CD4-positive, alpha-beta T cell treated with Interleukin-6 for 4 hours (primary cell): ENCODE measurements around the gene CFLAR.
A peak's percentile ranks its signal among the peaks of the same experiment; 100 is the strongest.

Source experiments
- DNase-seq: peaks from one replicate; pipeline ENCODE4 v3.0.0-alpha.2; 2020; ENCODE audit warnings: mixed read lengths

Gene CFLAR

GRCh38 chr2:201116115-201116958 lies at the start of gene CFLAR:
Gene CFLAR (plus strand): TSS chr2:201116164. CDS start chr2:201129866, 13,702 bp downstream.
- peak; percentile 83 for DNase-seq

DNA sequence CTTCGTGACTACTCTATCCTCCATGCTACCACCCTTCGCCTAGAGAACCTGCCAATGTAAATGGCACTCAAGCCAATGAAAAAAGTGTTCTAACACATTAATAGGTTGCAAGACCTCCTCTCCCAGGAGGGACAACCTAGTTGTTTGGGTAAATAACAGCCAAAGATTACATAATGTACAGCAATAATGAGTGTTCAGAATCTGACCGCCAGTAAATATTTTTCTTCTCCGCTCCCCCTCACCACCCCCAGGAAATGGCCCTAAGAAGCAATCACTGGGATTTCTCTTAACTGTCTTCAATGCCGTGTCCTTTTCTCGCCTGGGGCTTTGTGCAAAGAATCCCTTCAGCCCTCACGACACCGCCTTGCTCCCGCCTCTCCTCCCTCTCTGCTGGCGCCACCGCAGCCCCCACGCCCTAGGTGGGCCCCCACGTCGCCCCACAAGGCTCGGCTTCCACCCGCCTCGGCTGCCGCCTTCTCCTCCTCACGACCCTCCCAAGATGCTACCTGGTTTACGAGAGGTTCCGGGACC lies 45.0 kb upstream of the CFLAR start:
- no peak for DNase-seq

- DNase-seq: peak; percentile 91
Observed at GRCh38 chr2:201071479-201072200, 44.3 kb upstream of the CFLAR start, which contains the start of the genes HYCC2 and NDUFB3. Gene HYCC2 (minus strand): TSS chr2:201071671. CDS start chr2:201024009, 47,662 bp downstream. Gene NDUFB3 (plus strand): TSS chr2:201072001. CDS start chr2:201078883, 6,882 bp downstream.

DNA sequence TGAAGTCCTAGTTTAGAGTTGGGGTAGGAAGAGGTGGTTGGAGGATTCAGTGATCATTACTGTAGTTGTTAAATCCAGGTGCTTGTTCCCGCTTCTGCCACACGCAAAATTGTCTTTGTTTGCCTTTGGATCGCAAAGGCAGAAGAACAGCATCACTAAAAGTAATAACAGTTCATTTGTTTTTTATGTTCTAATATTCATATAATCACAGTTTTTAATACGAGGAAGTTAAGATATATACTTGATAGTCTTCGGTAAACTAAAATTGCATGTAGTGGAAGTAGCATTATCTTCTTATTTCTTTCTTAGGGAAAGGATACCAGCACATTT lies 43.8 kb upstream of the CFLAR start:
- no peak for DNase-seq

DNA sequence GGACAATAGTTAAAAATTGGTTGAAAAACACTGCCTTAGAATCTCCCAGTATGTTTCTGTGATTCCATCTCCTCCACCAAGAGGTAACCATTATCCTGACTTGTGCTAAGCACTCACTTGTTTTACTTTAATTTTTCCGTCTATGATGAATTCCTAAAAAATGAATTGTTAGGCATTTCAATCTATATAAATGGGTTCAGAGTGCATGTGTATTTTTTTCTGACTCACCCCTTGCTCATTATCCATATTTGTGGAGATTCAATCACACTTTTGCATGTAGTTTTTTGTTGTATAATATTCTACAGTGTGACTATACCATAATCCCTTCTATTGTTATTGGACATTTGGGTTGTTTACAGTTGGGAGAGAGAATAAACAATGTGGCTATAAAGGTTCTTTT lies 42.9 kb upstream of the CFLAR start:
- no peak for DNase-seq

- no peak for DNase-seq
Observed at GRCh38 chr2:201074996-201075395, 41.0 kb upstream of the CFLAR start.

GRCh38 chr2:201084863-201085262 lies 31.1 kb upstream of the CFLAR start:
- DNase-seq: no peak

GRCh38 chr2:201090574-201090973 lies 25.4 kb upstream of the CFLAR start:
- DNase-seq: no peak

DNA sequence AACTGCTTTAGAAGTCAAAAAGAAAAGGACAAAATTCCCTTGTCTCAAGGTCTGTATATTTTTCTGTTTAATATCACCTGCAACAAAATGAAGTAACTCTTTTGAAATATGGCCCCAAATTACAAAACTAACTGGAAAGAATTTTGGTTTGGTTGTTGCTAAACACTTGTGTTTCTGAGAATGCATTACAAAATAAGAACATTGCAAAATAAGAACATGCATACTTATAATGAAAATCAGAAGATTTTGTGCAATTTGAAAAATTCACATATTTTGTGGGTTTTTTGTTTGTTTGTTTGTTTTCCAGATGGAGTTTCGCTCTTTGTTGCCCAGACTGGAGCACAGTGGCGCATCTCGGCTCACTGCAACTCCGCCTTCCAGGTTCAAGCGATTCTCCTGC lies 22.4 kb upstream of the CFLAR start:
- DNase-seq: no peak

DNA sequence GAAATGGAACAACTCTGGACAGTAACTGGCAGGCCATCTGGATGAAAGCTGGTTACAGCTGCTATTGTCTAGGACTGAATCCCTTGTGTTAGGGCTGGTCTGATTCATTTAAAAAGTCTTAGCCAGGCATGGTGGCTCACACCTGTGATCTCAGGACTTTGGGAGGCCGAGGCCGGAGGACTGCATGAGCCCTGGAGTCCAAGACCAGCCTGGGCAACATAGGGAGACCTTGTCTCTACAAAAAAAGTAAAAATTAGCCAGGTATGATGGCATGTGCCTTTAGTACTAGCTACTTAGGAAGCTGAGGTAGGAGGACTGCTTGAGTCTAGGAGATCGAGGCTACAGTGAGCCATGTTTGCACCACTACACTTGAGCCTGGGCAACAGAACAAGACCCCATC lies 15.5 kb upstream of the CFLAR start:
- DNase-seq: no peak

GRCh38 chr2:201105759-201106158 lies 10.2 kb upstream of the CFLAR start:
- DNase-seq: no peak

DNA sequence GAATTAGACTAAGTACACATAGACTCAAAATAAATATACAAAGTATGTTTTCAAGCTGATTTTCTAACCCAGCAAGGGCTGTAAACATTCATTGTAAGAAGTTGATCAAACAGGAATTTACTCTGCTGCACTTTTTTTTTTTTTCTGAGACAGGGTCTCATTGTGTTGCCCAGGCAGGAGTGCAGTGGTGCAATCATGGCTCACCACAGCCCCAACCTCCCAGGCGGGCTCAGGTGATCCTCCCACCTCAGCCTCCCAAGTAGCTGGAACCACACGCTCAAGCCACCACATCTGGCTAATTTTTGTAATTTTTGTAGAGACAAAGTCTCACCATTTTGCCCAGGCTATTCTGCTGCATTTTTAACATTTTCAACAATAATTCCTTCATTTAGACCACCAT lies 8.3 kb upstream of the CFLAR start:
- no peak for DNase-seq

DNA sequence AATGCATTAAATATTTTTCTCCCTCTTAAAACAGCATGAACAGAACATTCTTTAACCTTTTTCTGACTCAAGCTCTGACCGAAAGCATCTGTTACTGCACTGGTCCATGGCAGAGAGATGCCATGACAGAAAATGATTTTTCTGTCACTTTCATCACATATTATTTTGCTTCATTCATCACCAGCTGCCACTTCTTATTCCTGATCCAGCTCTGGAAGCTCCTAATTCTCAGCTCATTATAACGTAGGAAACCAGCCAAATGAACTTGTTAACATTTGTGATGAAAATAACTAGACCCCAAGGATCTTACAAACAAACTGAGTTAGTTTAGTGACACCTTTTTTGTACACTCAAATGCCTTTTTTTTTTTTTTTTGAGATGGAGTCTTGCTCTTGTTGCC lies 7.6 kb upstream of the CFLAR start:
- DNase-seq: no peak

DNA sequence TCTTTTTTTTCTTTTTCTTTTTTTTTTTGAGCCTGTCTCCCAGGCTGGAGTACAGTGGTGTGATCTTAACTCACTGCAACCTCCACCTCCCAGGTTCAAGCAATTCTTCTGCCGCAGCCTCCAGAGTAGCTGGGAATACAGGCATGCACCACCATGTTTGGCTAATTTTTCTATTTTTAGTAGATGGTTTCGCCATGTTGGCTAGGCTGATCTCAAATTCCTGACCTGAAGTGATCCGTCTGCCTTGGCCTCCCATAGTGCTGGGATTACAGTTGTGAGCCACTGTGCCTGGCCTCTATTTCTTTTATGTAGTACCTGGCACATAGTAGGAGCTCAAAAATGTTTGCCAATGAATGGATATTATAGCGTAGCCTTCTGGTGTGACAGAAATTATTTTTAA lies 6.8 kb upstream of the CFLAR start:
- DNase-seq: no peak

DNA sequence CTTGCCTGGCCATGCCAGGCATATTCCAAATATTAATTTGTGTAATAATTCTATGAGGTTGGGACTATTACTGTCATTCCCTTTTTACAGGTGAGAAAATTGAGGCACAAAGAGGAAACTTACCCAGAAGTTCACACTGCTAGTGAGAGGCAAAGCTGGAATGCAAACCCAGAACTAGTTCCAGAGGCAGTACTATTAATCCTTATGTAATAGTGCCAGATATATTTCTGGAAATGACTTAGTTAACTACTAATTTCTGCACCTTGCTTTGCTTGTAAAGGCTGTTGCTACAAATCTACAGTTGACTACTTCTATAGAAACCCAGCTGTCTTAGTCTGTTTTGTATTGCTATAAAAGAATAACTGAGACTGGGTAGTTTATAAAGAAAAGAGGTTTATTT lies 5.3 kb upstream of the CFLAR start:
- no peak for DNase-seq

DNA sequence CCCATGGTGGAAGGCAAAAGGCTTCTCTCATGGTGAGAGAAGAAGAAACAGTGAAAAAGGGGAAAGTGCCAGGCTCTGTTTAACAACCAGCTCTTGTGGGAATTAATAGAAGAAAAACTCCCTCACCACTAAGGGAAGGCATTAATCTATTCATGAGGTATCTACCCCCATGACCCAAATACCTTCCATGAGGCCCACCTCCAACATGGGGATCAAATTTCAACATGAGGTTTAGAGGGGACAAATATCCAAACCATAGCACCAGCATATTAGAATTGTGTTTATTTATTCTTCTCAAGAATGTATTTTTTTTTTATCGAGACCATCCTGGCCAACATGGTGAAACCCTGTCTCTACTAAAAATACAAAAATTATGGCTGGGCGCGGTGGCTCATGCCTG lies 4.9 kb upstream of the CFLAR start:
- DNase-seq: no peak

- DNase-seq: no peak
Observed at GRCh38 chr2:201114350-201114749, 1.6 kb upstream of the CFLAR start.

- no peak for DNase-seq
Observed at GRCh38 chr2:201114846-201115245, 1.1 kb upstream of the CFLAR start.

DNA sequence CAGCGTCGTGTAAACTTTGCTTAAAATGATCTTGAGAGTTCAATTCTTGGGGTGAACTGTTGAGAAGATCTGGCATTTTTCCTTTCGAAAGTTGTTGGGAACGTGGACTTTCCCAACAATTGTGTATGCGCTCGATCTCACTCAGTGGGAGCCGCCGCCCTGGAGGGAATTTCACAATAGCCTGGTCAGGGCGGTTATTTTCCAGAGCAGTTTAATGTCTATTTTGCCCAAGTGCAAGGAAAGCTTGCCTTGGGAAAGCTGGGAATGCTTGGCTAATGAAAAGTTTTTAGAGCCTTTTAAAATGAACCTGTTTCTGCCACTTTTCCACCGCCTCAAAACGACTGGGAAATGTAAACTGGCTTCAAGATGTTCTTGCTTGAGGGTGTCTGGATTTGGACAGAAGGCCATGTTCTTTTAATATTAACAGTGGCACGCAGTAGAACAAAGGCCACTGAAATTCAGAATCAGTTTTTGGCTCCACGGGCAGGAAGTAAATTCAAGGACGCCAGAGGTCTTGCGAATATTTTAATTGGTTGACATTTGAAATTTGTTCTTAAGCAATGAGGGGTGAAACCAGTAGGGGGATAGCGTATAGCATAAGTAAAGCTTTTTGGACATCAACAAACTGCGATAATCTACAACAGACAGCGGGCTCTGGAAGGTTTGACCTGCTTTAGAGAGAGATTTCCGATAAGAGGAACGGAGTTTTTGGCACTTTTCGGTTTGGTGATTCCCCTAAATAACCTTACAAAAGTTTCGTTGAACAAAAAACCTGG lies 1.2 kb downstream of the CFLAR start:
- DNase-seq: peak; percentile 52

DNA sequence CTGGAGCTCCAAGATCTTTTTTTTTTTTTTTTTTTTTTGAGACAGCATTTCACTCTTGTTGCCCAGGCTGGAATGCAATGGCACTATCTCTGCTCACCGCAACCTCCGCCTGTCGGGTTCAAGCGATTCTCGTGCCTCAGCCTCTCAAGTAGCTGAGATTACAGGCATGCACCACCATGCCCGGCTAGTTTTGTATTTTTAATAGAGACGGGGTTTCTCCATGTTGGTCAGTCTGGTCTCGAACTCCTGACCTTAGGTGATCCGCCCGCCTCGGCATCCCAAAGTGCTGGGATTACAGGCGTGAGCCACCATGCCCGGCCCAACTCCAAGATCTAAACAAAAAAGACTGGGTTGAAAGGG lies 1.8 kb downstream of the CFLAR start:
- DNase-seq: peak; percentile 50

- peak; percentile 93 for DNase-seq
Observed at GRCh38 chr2:201118121-201118960, 2.4 kb downstream of the CFLAR start.
